H1 (cell line): Measurements from ENCODE around the gene KRTAP10-2. TPM values are rescaled to one million over a fixed set of nuclear protein-coding genes. Genes with fewer than 3 reads are reported as not detected.

ENCODE experiments used
- CTCF ChIA-PET: fragments of 300-600 bp; sonication (Branson Sonifier 250); formaldehyde crosslinking; loops from one replicate; lab custom pipeline; 2021; ENCODE audit not compliant: partially characterized antibody; lab: Charles Lee
- POLR2A ChIA-PET: fragments of 300-600 bp; sonication (Branson Sonifier 250); formaldehyde crosslinking; loops from one replicate; lab custom pipeline; 2021; ENCODE audit warnings: inconsistent platforms; ENCODE audit not compliant: partially characterized antibody; lab: Charles Lee
- DNase-seq, 2 experiments: peaks; one replicate each; pipeline versions ENCODE4 v3.0.0 to v3.0.0-alpha.2; 2010 to 2022; ENCODE audit warnings: low spot score in 2 of 2, low read depth in 1 of 2, mixed read lengths in 1 of 2
- FAIRE-seq: peaks from 2 replicates; lab custom pipeline; 2011; peaks lifted over from hg19 to GRCh38; lab: Jason Lieb, UNC
- H2AFZ ChIP-seq: 2 replicates; pipeline ENCODE4 v1.8.1; 2012; ENCODE audit warnings: low read length, inconsistent platforms
- H2AK5ac ChIP-seq: 2 replicates; pipeline ENCODE4 v1.6.1; 2013; ENCODE audit warnings: low read depth, low read length
- H2BK120ac ChIP-seq: replicated peaks from 2 replicates; pipeline ENCODE3; 2013; ENCODE audit warnings: low read depth, low read length, inconsistent platforms
- H2BK12ac ChIP-seq: 2 replicates; pipeline ENCODE4 v1.6.1; 2013; ENCODE audit warnings: low read depth, low read length
- H2BK15ac ChIP-seq: 2 replicates; pipeline ENCODE4 v1.6.1; 2013; ENCODE audit warnings: low read length
- H2BK20ac ChIP-seq: 2 replicates; pipeline ENCODE4 v1.6.1; 2013; ENCODE audit warnings: low read length
- H2BK5ac ChIP-seq: 2 replicates; pipeline ENCODE4 v1.6.1; 2013; ENCODE audit warnings: low read depth, low read length
- H3K14ac ChIP-seq: 2 replicates; pipeline ENCODE4 v1.6.1; 2013; ENCODE audit warnings: inconsistent platforms; ENCODE audit not compliant: insufficient read length
- H3K18ac ChIP-seq: 2 replicates; pipeline ENCODE4 v1.6.1; 2013; ENCODE audit warnings: low read length; ENCODE audit errors: extremely low read depth
- H3K23ac ChIP-seq: 2 replicates; pipeline ENCODE4 v1.6.1; 2013; ENCODE audit warnings: inconsistent platforms; ENCODE audit not compliant: insufficient read length
- H3K23me2 ChIP-seq: 2 replicates; pipeline ENCODE4 v1.6.1; 2013; ENCODE audit warnings: low read depth, low read length
- H3K27ac ChIP-seq: 2 replicates; pipeline ENCODE4 v1.6.1; 2011; ENCODE audit warnings: low read depth, low read length, inconsistent platforms
- H3K27me3 ChIP-seq, 4 experiments: replicated peaks in 1 of 4; 1 replicate in 1 of 4; 2 replicates in 3 of 4; pipeline versions ENCODE4 v1.6.1 to v1.8.1; 2011 to 2013; ENCODE audit warnings: low read length in 3 of 4, mild to moderate bottlenecking in 3 of 4, inconsistent platforms in 2 of 4, mixed read lengths in 2 of 4, moderate library complexity in 1 of 4; ENCODE audit not compliant: control insufficient read depth in 3 of 4, insufficient read depth in 3 of 4; ENCODE audit errors: extremely low read depth in 1 of 4
- H3K36me3 ChIP-seq, 4 experiments: 2 replicates each; pipeline versions ENCODE4 v1.6.1 to v1.8.1; 2011 to 2013; ENCODE audit warnings: mild to moderate bottlenecking in 4 of 4, low read length in 3 of 4, moderate library complexity in 2 of 4, control low read depth in 1 of 4, inconsistent platforms in 1 of 4; ENCODE audit not compliant: insufficient read depth in 4 of 4, control insufficient read depth in 2 of 4
- H3K4ac ChIP-seq: replicated peaks from 2 replicates; pipeline ENCODE3; 2013; ENCODE audit warnings: low read length, low read depth, mixed read lengths, inconsistent platforms; ENCODE audit not compliant: insufficient read length
- H3K4me1 ChIP-seq, 4 experiments: replicated peaks in 1 of 4; 1 replicate in 1 of 4; 2 replicates in 3 of 4; pipeline versions ENCODE4 v1.6.1 to v1.8.1; 2011 to 2013; ENCODE audit warnings: low read length in 3 of 4, inconsistent platforms in 2 of 4, mixed read lengths in 1 of 4; ENCODE audit not compliant: insufficient read depth in 4 of 4, control insufficient read depth in 3 of 4
- H3K4me2 ChIP-seq, 2 experiments: 2 replicates each; pipeline versions ENCODE4 v1.6.1 to v1.8.1; 2011 to 2013; ENCODE audit warnings: low read depth in 2 of 2, low read length in 2 of 2, control low read depth in 1 of 2, inconsistent platforms in 1 of 2, mild to moderate bottlenecking in 1 of 2; ENCODE audit not compliant: insufficient read depth in 1 of 2
- H3K4me3 ChIP-seq, 4 experiments: fragments of 200-600, 300-600 bp in 1 of 4; sonication (generic), shearing (Covaris generic), sonication (Bioruptor Twin) in 1 of 4; 2 replicates each; pipeline versions ENCODE4 v1.5.1 to v1.8.1; 2011 to 2016; ENCODE audit warnings: low read length in 4 of 4, low read depth in 3 of 4, control low read depth in 2 of 4, inconsistent platforms in 2 of 4, mild to moderate bottlenecking in 2 of 4, mixed read lengths in 1 of 4, moderate library complexity in 1 of 4; ENCODE audit not compliant: insufficient read depth in 2 of 4; ENCODE audit errors: extremely low read depth in 1 of 4
- H3K56ac ChIP-seq: replicated peaks from 2 replicates; pipeline ENCODE3; 2013; ENCODE audit warnings: low read depth, mild to moderate bottlenecking, mixed read lengths, low read length, inconsistent platforms; ENCODE audit not compliant: insufficient read length
- H3K79me1 ChIP-seq: 2 replicates; pipeline ENCODE4 v1.6.1; 2013; ENCODE audit warnings: low read depth, low read length, control low read depth
- H3K79me2 ChIP-seq, 2 experiments: 2 replicates each; pipeline versions ENCODE4 v1.6.1 to v1.8.1; 2012 to 2013; ENCODE audit warnings: low read length in 2 of 2, mild to moderate bottlenecking in 2 of 2, inconsistent platforms in 1 of 2; ENCODE audit not compliant: insufficient read depth in 2 of 2, control insufficient read depth in 1 of 2
- H3K9ac ChIP-seq, 4 experiments: replicated peaks in 1 of 4; 1 replicate in 1 of 4; 2 replicates in 3 of 4; pipeline versions ENCODE4 v1.6.1 to v1.8.1; 2011 to 2013; ENCODE audit warnings: low read depth in 3 of 4, low read length in 3 of 4, control low read depth in 2 of 4, mild to moderate bottlenecking in 2 of 4, moderate library complexity in 2 of 4, inconsistent platforms in 1 of 4; ENCODE audit errors: extremely low read depth in 1 of 4
- H3K9me3 ChIP-seq, 2 experiments: 2 replicates each; pipeline versions ENCODE4 v1.6.1 to v1.8.1; 2012 to 2013; ENCODE audit warnings: mild to moderate bottlenecking in 2 of 2, moderate library complexity in 2 of 2, control low read depth in 1 of 2, inconsistent platforms in 1 of 2, low read depth in 1 of 2, low read length in 1 of 2, mixed read lengths in 1 of 2; ENCODE audit not compliant: insufficient read depth in 2 of 2
- H4K20me1 ChIP-seq, 2 experiments: replicated peaks in 1 of 2; 2 replicates each; pipeline versions ENCODE3 to v1.8.1; 2011 to 2013; ENCODE audit warnings: inconsistent platforms in 2 of 2, low read length in 2 of 2, mild to moderate bottlenecking in 1 of 2; ENCODE audit not compliant: insufficient read depth in 2 of 2, control insufficient read depth in 1 of 2
- H4K5ac ChIP-seq: 2 replicates; pipeline ENCODE4 v1.6.1; 2013; ENCODE audit warnings: low read length, low read depth, mixed read lengths, inconsistent platforms; ENCODE audit not compliant: insufficient read length
- H4K8ac ChIP-seq: 2 replicates; pipeline ENCODE4 v1.8.0; 2013; ENCODE audit warnings: mild to moderate bottlenecking, moderate library complexity, low read length, inconsistent platforms; ENCODE audit not compliant: insufficient read depth; ENCODE audit errors: extremely low read depth
- H4K91ac ChIP-seq: replicated peaks from 2 replicates; pipeline ENCODE3; 2013; ENCODE audit warnings: low read length, mixed read lengths, inconsistent platforms; ENCODE audit not compliant: insufficient read length
- CHD1 ChIP-seq: IDR thresholded peaks from 2 replicates; pipeline ENCODE4 v1.6.1; 2012; ENCODE audit warnings: low read depth, low read length, improper control_type of control experiment
- EP300 ChIP-seq, 2 experiments: IDR thresholded peaks; 1 replicate in 1 of 2; 2 replicates in 1 of 2; pipeline ENCODE4 v1.6.1; 2011 to 2012; ENCODE audit warnings: low read depth in 2 of 2, low read length in 2 of 2, mild to moderate bottlenecking in 2 of 2, borderline replicate concordance in 1 of 2, inconsistent platforms in 1 of 2, moderate library complexity in 1 of 2
- EZH2 ChIP-seq: fragments of 200-600 bp; sonication (generic); IDR thresholded peaks from 2 replicates; pipeline ENCODE4 v1.7.1; 2012; ENCODE audit warnings: low read depth, mild to moderate bottlenecking, moderate library complexity, low read length, inconsistent platforms; ENCODE audit not compliant: severe bottlenecking
- MAFK ChIP-seq: IDR thresholded peaks from 2 replicates; pipeline ENCODE4 v1.6.1; 2012; ENCODE audit warnings: low read depth, mild to moderate bottlenecking, improper control_type of control experiment, low read length
- POU5F1 ChIP-seq: IDR thresholded peaks from 2 replicates; pipeline ENCODE4 v1.6.1; 2011; ENCODE audit warnings: low read depth, mild to moderate bottlenecking, low read length, moderate library complexity
- RAD21 ChIP-seq, 2 experiments: IDR thresholded peaks in 1 of 2; conservative IDR thresholded peaks in 1 of 2; 2 replicates each; pipeline ENCODE4 v1.6.1; 2011; ENCODE audit warnings: low read depth in 2 of 2, low read length in 2 of 2, improper control_type of control experiment in 1 of 2, inconsistent platforms in 1 of 2, mild to moderate bottlenecking in 1 of 2, moderate library complexity in 1 of 2
- RBBP5 ChIP-seq: IDR thresholded peaks from 2 replicates; pipeline ENCODE4 v1.7.1; 2012; ENCODE audit warnings: low read depth, mild to moderate bottlenecking, inconsistent platforms, low read length, moderate library complexity, borderline replicate concordance
- RFX5 ChIP-seq: IDR thresholded peaks from 2 replicates; pipeline ENCODE4 v1.6.1; 2011; ENCODE audit warnings: low read depth, low read length, improper control_type of control experiment, borderline replicate concordance
- TAF7 ChIP-seq: optimal IDR thresholded peaks from 2 replicates; pipeline ENCODE3; 2011; ENCODE audit warnings: low read depth, mild to moderate bottlenecking, inconsistent platforms, low read length, moderate library complexity, borderline replicate concordance
- WGBS, 2 experiments: shearing (Covaris generic) in 1 of 2; methylation state at CpG; one replicate each; pipeline versions ENCODE4 v1.1.6 to v1.1.7; 2013 to 2015; ENCODE audit warnings: low lambda C conversion rate in 2 of 2, mixed read lengths in 2 of 2, inconsistent platforms in 1 of 2, low coverage in 1 of 2, missing lambda C conversion rate in 1 of 2; ENCODE audit not compliant: insufficient replicate concordance in 2 of 2, insufficient coverage in 1 of 2, insufficient read length in 1 of 2; ENCODE audit errors: extremely low coverage in 1 of 2, missing lambda C conversion rate in 1 of 2; 5-methylcytosine and 5-hydroxymethylcytosine counted together
- polyA plus RNA-seq, 7 experiments: library from polyadenylated mRNA; depleted of rRNA in 3 of 7; stranded (reverse) in 5 of 7; unstranded in 2 of 7; fragments of >200 nt in 5 of 7; fragments of 200-250 nt in 2 of 7; gene quantifications; 1 replicate in 5 of 7; 2 replicates in 1 of 7; 4 replicates in 1 of 7; pipeline versions ENCODE4 v1.2.1 to v1.2.3, GENCODE V29; 2011 to 2013; ENCODE audit warnings: missing spikeins in 2 of 7, mixed read lengths in 2 of 7
- total RNA-seq: library from RNA; stranded (reverse); fragmentation: NEBNext Ultra II Directional; extraction: Animal tissue kit (Norgen Biotek cat#: 25700); gene quantifications from 2 replicates; pipeline ENCODE4 v1.2.1, GENCODE V29; 2021
- TF ChIP-seq, protein P1 (sequence below), 3 experiments: IDR thresholded peaks; 1 replicate in 2 of 3; 2 replicates in 1 of 3; pipeline versions ENCODE4 v1.5.1 to v1.6.1; 2011; ENCODE audit warnings: low read length in 3 of 3, mild to moderate bottlenecking in 3 of 3, inconsistent platforms in 2 of 3, low read depth in 1 of 3, moderate library complexity in 1 of 3; ENCODE audit not compliant: insufficient read depth in 1 of 3; ENCODE audit errors: control extremely low read depth in 1 of 3

The KRTAP10-2 gene
- total and polyA plus RNA-seq, 2 of the 8 experiments (the other 6 are each of a cell fraction or from before 2014, with no cell fraction given), result 0.11 TPM; not detected in 1

DNA sequence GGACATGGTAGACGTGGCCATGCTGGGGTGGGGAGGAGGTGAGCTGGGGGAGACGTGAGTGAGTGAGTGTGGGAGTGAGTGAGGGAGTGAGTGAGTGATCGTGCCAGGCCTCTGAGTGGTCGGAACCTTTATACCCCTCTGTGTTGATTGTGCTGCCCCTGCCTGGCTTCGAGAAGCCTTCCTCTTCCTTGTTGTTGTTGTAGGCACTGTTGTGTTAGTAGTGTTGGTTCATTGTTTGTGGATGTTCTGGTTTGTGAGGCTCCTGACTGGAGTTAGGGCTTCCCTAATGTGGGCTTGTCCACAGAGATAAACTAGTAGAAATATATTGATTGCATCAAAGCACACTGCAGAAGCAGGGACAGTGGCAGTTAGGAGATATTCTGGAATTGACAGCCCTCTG, 7.4 kb upstream of the KRTAP10-2 start, which contains the start of gene KRTAP10-3:
Gene KRTAP10-3 (minus strand): TSS at position 101 of the 400 bp plus-strand sequence. CDS start 80 bp downstream, at position 21.
- no peak within 1 kb of the TSS for H3K4me2 ChIP-seq
- no peak within 1 kb of the TSS for H2AFZ ChIP-seq
- no peak within 1 kb of the TSS for H3K27ac ChIP-seq
- CTCF ChIA-PET, result interaction anchor here (0.8 to 2.0 kb wide), 2 partner anchors 10 to 59 kb away, joined by 3 to 5 read pairs; no protein-coding TSS in a partner anchor
- no peaks in the 10 kb centered on the region for H3K23me2 ChIP-seq
- peak within 1 kb of the TSS; percentile 50; the same call in 1 of the 2 replicates for H2BK12ac ChIP-seq
- no peak within 1 kb of the TSS; the same call in 1 of the 2 replicates for H3K18ac ChIP-seq
- DNase-seq (no peak), FAIRE-seq (no peak)
- 83% methylated on average over 4 of the region's 5 CpGs; no CpG with 5 or more reads in 1 of the 2 experiments for WGBS, 2 experiments
- 0 out of 2 replicates have a peak within 1 kb of the TSS, but pooled peaks have one; percentile 16 for H2BK5ac ChIP-seq
- no peaks in the 10 kb centered on the region for H3K79me2 ChIP-seq
- no peak within 1 kb of the TSS for H3K14ac ChIP-seq
- no peaks in the 10 kb centered on the region for H3K27me3 ChIP-seq
- no peaks in the 10 kb centered on the region for H4K20me1 ChIP-seq
- H3K9ac ChIP-seq, result no peak within 1 kb of the TSS
- H3K79me1 ChIP-seq, result no peaks in the 10 kb centered on the region; the same call in 1 of the 2 replicates
- H4K5ac ChIP-seq, result no peak within 1 kb of the TSS
- POLR2A ChIA-PET, result no interaction called here
- H3K23ac ChIP-seq, result no peak within 1 kb of the TSS
- H3K4me3 ChIP-seq, result no peak within 1 kb of the TSS
- H2BK15ac ChIP-seq, result 0 out of 2 replicates have a peak within 1 kb of the TSS, but pooled peaks have one; percentile 72
- H2BK20ac ChIP-seq, result no peak within 1 kb of the TSS
- H3K9me3 ChIP-seq, result no peaks in the 10 kb centered on the region
- H3K36me3 ChIP-seq, result no peaks in the 10 kb centered on the region
- H2BK120ac ChIP-seq, result no peak within 1 kb of the TSS
- H3K4ac ChIP-seq, result no peak within 1 kb of the TSS
- H3K4me1 ChIP-seq, result peaks cover 0 to 5% (median 3%) of the 10 kb centered on the region in 4 experiments; a peak in 2 of 7 replicates
- 0 out of 2 replicates have a peak within 1 kb of the TSS, but pooled peaks have one; percentile 39 for H2AK5ac ChIP-seq
- 0 out of 2 replicates have a peak within 1 kb of the TSS, but pooled peaks have one; percentile 18 for H4K8ac ChIP-seq
- no peak within 1 kb of the TSS for H4K91ac ChIP-seq
- no peak within 1 kb of the TSS for H3K56ac ChIP-seq
- TF ChIP-seq RFX5, result no peak
- no peak for TF ChIP-seq EP300 (IDR thresholded peaks at IDR 0.05; ENCODE audit: borderline replicate concordance in 1 of 2, low read depth in 2 of 2, low read length in 2 of 2)
- no peak for TF ChIP-seq CHD1
- no peak for TF ChIP-seq TAF7
- TF ChIP-seq RBBP5, result no peak
- no peak for TF ChIP-seq MAFK
- no peak for TF ChIP-seq EZH2
- no peak for TF ChIP-seq POU5F1
- TF ChIP-seq RAD21 (IDR thresholded peaks at IDR 0.05 in 1 of 2, conservative IDR thresholded peaks at IDR 0.05 in 1 of 2; ENCODE audit: low read depth in 2 of 2, low read length in 2 of 2), result no peak
- TF ChIP-seq, protein P1, sequence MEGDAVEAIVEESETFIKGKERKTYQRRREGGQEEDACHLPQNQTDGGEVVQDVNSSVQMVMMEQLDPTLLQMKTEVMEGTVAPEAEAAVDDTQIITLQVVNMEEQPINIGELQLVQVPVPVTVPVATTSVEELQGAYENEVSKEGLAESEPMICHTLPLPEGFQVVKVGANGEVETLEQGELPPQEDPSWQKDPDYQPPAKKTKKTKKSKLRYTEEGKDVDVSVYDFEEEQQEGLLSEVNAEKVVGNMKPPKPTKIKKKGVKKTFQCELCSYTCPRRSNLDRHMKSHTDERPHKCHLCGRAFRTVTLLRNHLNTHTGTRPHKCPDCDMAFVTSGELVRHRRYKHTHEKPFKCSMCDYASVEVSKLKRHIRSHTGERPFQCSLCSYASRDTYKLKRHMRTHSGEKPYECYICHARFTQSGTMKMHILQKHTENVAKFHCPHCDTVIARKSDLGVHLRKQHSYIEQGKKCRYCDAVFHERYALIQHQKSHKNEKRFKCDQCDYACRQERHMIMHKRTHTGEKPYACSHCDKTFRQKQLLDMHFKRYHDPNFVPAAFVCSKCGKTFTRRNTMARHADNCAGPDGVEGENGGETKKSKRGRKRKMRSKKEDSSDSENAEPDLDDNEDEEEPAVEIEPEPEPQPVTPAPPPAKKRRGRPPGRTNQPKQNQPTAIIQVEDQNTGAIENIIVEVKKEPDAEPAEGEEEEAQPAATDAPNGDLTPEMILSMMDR (IDR thresholded peaks at IDR 0.05; ENCODE audit: control extremely low read depth in 1 of 3, insufficient read depth in 1 of 3, low read depth in 1 of 3, low read length in 3 of 3), result no peak
